Body of pancreas (tissue), 4 donors: ENCODE results near the gene PRR5L. TPM values are rescaled to one million over a fixed set of nuclear protein-coding genes. Genes with fewer than 3 reads are reported as not detected.

Experiments used
- ATAC-seq: fragments of 150-250 bp; one replicate; pipeline ENCODE4 v1.9.1; 2016
- DNase-seq, 4 donors: peaks; one replicate each; pipeline ENCODE4 v3.0.0-alpha.2; 2019
- H3K27ac ChIP-seq, 4 donors: fragments of 200-600 bp; sonication (generic); 1 replicate in 3 of 4; 2 replicates in 1 of 4; pipeline versions ENCODE4 v1.5.1 to v1.6.1; 2016 to 2019; ENCODE audit warnings: mild to moderate bottlenecking in 1 of 4, mixed read lengths in 1 of 4, moderate library complexity in 1 of 4
- H3K27me3 ChIP-seq, 2 donors: fragments of 200-600 bp; sonication (generic); one replicate each; pipeline ENCODE4 v1.6.0; 2016; ENCODE audit warnings: mild to moderate bottlenecking in 1 of 2
- H3K36me3 ChIP-seq, 2 donors: fragments of 200-600 bp; sonication (generic); replicated peaks in 1 of 2; 2 replicates each; pipeline ENCODE4 v1.5.1; 2016; ENCODE audit warnings: low read depth in 2 of 2; ENCODE audit not compliant: insufficient read depth in 1 of 2
- H3K4me1 ChIP-seq: fragments of 200-600 bp; sonication (generic); one replicate; pipeline ENCODE4 v1.6.0; 2016
- H3K4me3 ChIP-seq, 2 donors: fragments of 200-600 bp; sonication (generic); 1 replicate in 1 of 2; 2 replicates in 1 of 2; pipeline ENCODE4 v1.5.1; 2016 to 2019
- H3K9me3 ChIP-seq, 3 donors: fragments of 200-600 bp; sonication (generic); 1 replicate in 2 of 3; 2 replicates in 1 of 3; pipeline ENCODE4 v1.5.1; 2016
- CTCF ChIP-seq, 7 experiments: fragments of 450-650 bp in 4 of 7; fragments of 200-600 bp in 3 of 7; sonication (generic) in 3 of 7; IDR thresholded peaks; one replicate each; pipeline ENCODE4 v1.5.1; 2016 to 2019; ENCODE audit warnings: antibody characterized with exemption in 7 of 7
- POLR2A ChIP-seq, 3 donors: fragments of 450-650 bp; IDR thresholded peaks; one replicate each; pipeline ENCODE4 v1.6.1; 2016; ENCODE audit warnings: antibody characterized with exemption in 3 of 3, mild to moderate bottlenecking in 2 of 3
- WGBS, 2 donors: methylation state at CpG; one replicate each; pipeline ENCODE4 v1.1.5; 2017; 5-methylcytosine and 5-hydroxymethylcytosine counted together
- intact Hi-C: fragments of 100-400 bp; cut with DNase I; formaldehyde crosslinking; loops from one replicate; pipeline ENCODE4 v1.15.1; 2023
- total RNA-seq, 2 donors: library from RNA; depleted of rRNA; stranded (reverse); fragments of >200 nt; gene quantifications; one replicate each; pipeline ENCODE4 v1.1.0, GENCODE V29; 2016

Gene PRR5L
- total RNA-seq, 2 donors from 2014 or later, result 2.6 to 3.0 TPM

GRCh38 chr11:36453678-36454077, 157.6 kb downstream of the PRR5L start:
- 64 to 68% methylated on average over 3 of the region's 3 CpGs for WGBS, 2 donors
- Histone ChIP-seq H3K4me3 (no peak overlapping the region), H3K36me3 (no peaks in the 10 kb centered on the region), H3K4me1 (peaks cover 12% of the 10 kb centered on the region), H3K27ac (no peak overlapping the region), H3K9me3 (no peaks in the 10 kb centered on the region), H3K27me3 (no peaks in the 10 kb centered on the region)
- intact Hi-C loops, result no loop called here
- TF ChIP-seq CTCF (IDR thresholded peaks at IDR 0.05), result no peak
- TF ChIP-seq POLR2A (IDR thresholded peaks at IDR 0.05), result no peak
- no peak for ATAC-seq
- DNase-seq, result no peak

GRCh38 chr11:36454551-36454940, 158.5 kb downstream of the PRR5L start:
- H3K4me1 ChIP-seq, result peaks cover 9% of the 10 kb centered on the region
- DNase-seq, result no peak
- no peaks in the 10 kb centered on the region for H3K36me3 ChIP-seq
- WGBS, 2 donors, result 82 to 83% methylated on average over 16 to 17 of the region's 18 CpGs
- intact Hi-C loops, result no loop called here
- no peak for ATAC-seq
- no peak overlapping the region for H3K27ac ChIP-seq
- H3K9me3 ChIP-seq, result no peaks in the 10 kb centered on the region
- TF ChIP-seq CTCF (IDR thresholded peaks at IDR 0.05) (no peak), POLR2A (IDR thresholded peaks at IDR 0.05) (no peak)
- no peak overlapping the region for H3K4me3 ChIP-seq
- no peaks in the 10 kb centered on the region for H3K27me3 ChIP-seq

GRCh38 chr11:36454941-36455631, 159.0 kb downstream of the PRR5L start:
- intact Hi-C loops, result no loop called here
- Histone ChIP-seq H3K4me3 (no peak overlapping the region), H3K36me3 (no peaks in the 10 kb centered on the region), H3K9me3 (no peaks in the 10 kb centered on the region), H3K27ac (peak overlapping the region in 1 of 4 donors; percentile 34), H3K4me1 (peaks cover 9% of the 10 kb centered on the region), H3K27me3 (no peaks in the 10 kb centered on the region)
- 64 to 68% methylated on average over 17 of the region's 17 CpGs for WGBS, 2 donors
- DNase-seq (no peak), ATAC-seq (no peak)
- TF ChIP-seq CTCF (IDR thresholded peaks at IDR 0.05) (no peak), POLR2A (IDR thresholded peaks at IDR 0.05) (no peak)

GRCh38 chr11:36455658-36456111, 159.6 kb downstream of the PRR5L start:
- DNase-seq (peak; percentile 27 to 55 (median 38)), ATAC-seq (peak; percentile 76)
- no peak for TF ChIP-seq POLR2A (IDR thresholded peaks at IDR 0.05)
- no peak for TF ChIP-seq CTCF (IDR thresholded peaks at IDR 0.05)
- H3K9me3 ChIP-seq, result no peaks in the 10 kb centered on the region
- peak overlapping the region in 1 of 4 donors; percentile 34 for H3K27ac ChIP-seq
- H3K4me1 ChIP-seq, result peaks cover 9% of the 10 kb centered on the region
- 78 to 85% methylated on average over 9 to 11 of the region's 11 CpGs for WGBS, 2 donors
- H3K4me3 ChIP-seq, result no peak overlapping the region
- intact Hi-C loops, result no loop called here
- H3K27me3 ChIP-seq, result no peaks in the 10 kb centered on the region
- H3K36me3 ChIP-seq, result no peaks in the 10 kb centered on the region

- TF ChIP-seq CTCF (IDR thresholded peaks at IDR 0.05) (no peak), POLR2A (IDR thresholded peaks at IDR 0.05) (no peak)
- WGBS, 2 donors, result 54 to 76% methylated on average over 3 to 6 of the region's 6 CpGs
- intact Hi-C loops, result no loop called here
- peak; percentile 15 for ATAC-seq
- Histone ChIP-seq H3K36me3 (no peaks in the 10 kb centered on the region), H3K27me3 (no peaks in the 10 kb centered on the region), H3K4me1 (peaks cover 9% of the 10 kb centered on the region), H3K27ac (no peak overlapping the region), H3K4me3 (no peak overlapping the region), H3K9me3 (no peaks in the 10 kb centered on the region)
- DNase-seq, result no peak
These were observed 160.1 kb downstream of the PRR5L start for GRCh38 chr11:36456156-36456555.
